Aorta (tissue), 5 donors: ENCODE results near the gene RRP1B. TPM values are rescaled to one million over a fixed set of nuclear protein-coding genes. Genes with fewer than 3 reads are reported as not detected.

Experiments
- ATAC-seq: fragments of 200-7000 bp; cut with Tn5 transposase; one replicate; pipeline ENCODE4 v1.9.1; 2022; ENCODE audit warnings: moderate library complexity; ENCODE audit not compliant: low FRiP score
- DNase-seq, 2 donors: peaks; one replicate each; pipeline ENCODE4 v3.0.0-alpha.2; 2020
- H3K27ac ChIP-seq, 2 donors: one replicate each; pipeline ENCODE4 v1.5.1; 2013; ENCODE audit warnings: low read length in 2 of 2, mild to moderate bottlenecking in 2 of 2, moderate library complexity in 2 of 2, control low read depth in 1 of 2, inconsistent platforms in 1 of 2, low read depth in 1 of 2
- H3K27me3 ChIP-seq, 2 donors: one replicate each; pipeline ENCODE4 v1.6.1; 2013; ENCODE audit warnings: control low read depth in 1 of 2, low read length in 1 of 2, mild to moderate bottlenecking in 1 of 2, moderate library complexity in 1 of 2; ENCODE audit not compliant: insufficient read depth in 2 of 2, control insufficient read depth in 1 of 2
- H3K36me3 ChIP-seq, 2 donors: one replicate each; pipeline ENCODE4 v1.6.1; 2013; ENCODE audit warnings: control low read depth in 1 of 2, low read length in 1 of 2, mild to moderate bottlenecking in 1 of 2; ENCODE audit not compliant: insufficient read depth in 2 of 2, control insufficient read depth in 1 of 2
- H3K4me1 ChIP-seq, 2 donors: one replicate each; pipeline ENCODE4 v1.6.1; 2013; ENCODE audit warnings: low read length in 2 of 2, control low read depth in 1 of 2, mild to moderate bottlenecking in 1 of 2, moderate library complexity in 1 of 2; ENCODE audit not compliant: insufficient read depth in 2 of 2, control insufficient read depth in 1 of 2
- H3K4me3 ChIP-seq, 2 donors: one replicate each; pipeline ENCODE4 v1.5.1; 2013; ENCODE audit warnings: low read length in 2 of 2, control low read depth in 1 of 2, mild to moderate bottlenecking in 1 of 2
- H3K9me3 ChIP-seq: one replicate; pipeline ENCODE4 v1.6.1; 2013; ENCODE audit warnings: mild to moderate bottlenecking, low read length; ENCODE audit not compliant: control insufficient read depth
- WGBS, 2 donors: extraction: QIAGEN DNeasy Blood & Tissue Kit; methylation state at CpG; one replicate each; pipeline ENCODE4 v1.1.7; 2013; 5-methylcytosine and 5-hydroxymethylcytosine counted together
- intact Hi-C, 2 donors: fragments of 100-400 bp; cut with DNase I; formaldehyde crosslinking; loops; one replicate each; pipeline versions ENCODE4 v1.14.2 to v1.15.0; 2022
- polyA plus RNA-seq, 2 donors: library from polyadenylated mRNA; stranded (reverse); fragments of 200-250 nt; gene quantifications; one replicate each; pipeline ENCODE4 v1.2.3, GENCODE V29; 2013
- total RNA-seq, 2 donors: library from RNA; stranded (reverse); fragmentation: NEBNext Ultra II Directional; extraction: Animal tissue kit (Norgen Biotek cat#: 25700); gene quantifications; one replicate each; pipeline ENCODE4 v1.2.1, GENCODE V29; 2021
- donor health status: healthy with polysubstance abuse.
- donor health status: Bipolar disorder and iron deficiency.
- donor health status: DM: no; HTN: no; CAD: no.
- donor health status: DM: no; HTN: no; CAD: no.
- donor health status: DM: yes; HTN: yes; CAD: no.

Gene RRP1B
- total and polyA plus RNA-seq, 4 donors, result 4.9 to 16.4 (median 10.9) TPM

GRCh38 chr21:43637530-43638158 is 21.7 kb upstream of the RRP1B start:
- Histone ChIP-seq H3K4me1 (no peaks in the 10 kb centered on the region), H3K9me3 (no peaks in the 10 kb centered on the region), H3K4me3 (no peak overlapping the region), H3K36me3 (no peaks in the 10 kb centered on the region), H3K27ac (no peak overlapping the region), H3K27me3 (no peaks in the 10 kb centered on the region)
- intact Hi-C loops, result no loop called here
- no peak for ATAC-seq
- whole genome bisulfite sequencing, 2 donors, result 89 to 91% methylated on average over 3 of the region's 3 CpGs
- DNase-seq, result no peak

- 78 to 81% methylated on average over 7 of the region's 7 CpGs for WGBS, 2 donors
- DNase-seq (no peak), ATAC-seq (no peak)
- Histone ChIP-seq H3K36me3 (no peaks in the 10 kb centered on the region), H3K4me3 (no peak overlapping the region), H3K27ac (no peak overlapping the region), H3K9me3 (no peaks in the 10 kb centered on the region), H3K4me1 (no peaks in the 10 kb centered on the region), H3K27me3 (no peaks in the 10 kb centered on the region)
- intact Hi-C loops, result no loop called here
Measured at GRCh38 chr21:43639470-43640353, 19.6 kb upstream of the RRP1B start.

GRCh38 chr21:43640400-43640799 is 19.0 kb upstream of the RRP1B start:
- DNase-seq (no peak), ATAC-seq (no peak)
- Histone ChIP-seq H3K4me3 (no peak overlapping the region), H3K27me3 (no peaks in the 10 kb centered on the region), H3K27ac (no peak overlapping the region), H3K9me3 (no peaks in the 10 kb centered on the region), H3K36me3 (no peaks in the 10 kb centered on the region), H3K4me1 (no peaks in the 10 kb centered on the region)
- intact Hi-C loops, result no loop called here
- WGBS, 2 donors, result 83 to 86% methylated on average over 3 of the region's 3 CpGs

GRCh38 chr21:43643193-43643592 is 16.2 kb upstream of the RRP1B start:
- Histone ChIP-seq H3K4me3 (no peak overlapping the region), H3K36me3 (no peaks in the 10 kb centered on the region), H3K9me3 (no peaks in the 10 kb centered on the region), H3K27me3 (no peaks in the 10 kb centered on the region), H3K4me1 (no peaks in the 10 kb centered on the region), H3K27ac (no peak overlapping the region)
- 92 to 95% methylated on average over 4 of the region's 4 CpGs for WGBS, 2 donors
- intact Hi-C loops, result no loop called here
- ATAC-seq (no peak), DNase-seq (no peak)

GRCh38 chr21:43644071-43644470 is 15.3 kb upstream of the RRP1B start:
- Histone ChIP-seq H3K36me3 (no peaks in the 10 kb centered on the region), H3K27me3 (no peaks in the 10 kb centered on the region), H3K27ac (no peak overlapping the region), H3K9me3 (no peaks in the 10 kb centered on the region), H3K4me3 (no peak overlapping the region), H3K4me1 (no peaks in the 10 kb centered on the region)
- WGBS, 2 donors, result 91 to 93% methylated on average over 4 of the region's 4 CpGs
- intact Hi-C loops, result no loop called here
- no peak for DNase-seq
- ATAC-seq, result no peak

GRCh38 chr21:43644609-43645008 is 14.8 kb upstream of the RRP1B start:
- 27 to 36% methylated on average over 6 of the region's 6 CpGs for WGBS, 2 donors
- no peaks in the 10 kb centered on the region for H3K9me3 ChIP-seq
- DNase-seq (peak in 1 of 2 donors; percentile 56), ATAC-seq (peak; percentile 37)
- no peak overlapping the region for H3K4me3 ChIP-seq
- intact Hi-C loops, result no loop called here
- no peaks in the 10 kb centered on the region for H3K36me3 ChIP-seq
- no peak overlapping the region for H3K27ac ChIP-seq
- H3K4me1 ChIP-seq, result no peaks in the 10 kb centered on the region
- H3K27me3 ChIP-seq, result no peaks in the 10 kb centered on the region

GRCh38 chr21:43645136-43645891 is 14.0 kb upstream of the RRP1B start:
- Histone ChIP-seq H3K4me1 (no peaks in the 10 kb centered on the region), H3K27me3 (no peaks in the 10 kb centered on the region), H3K27ac (no peak overlapping the region), H3K4me3 (no peak overlapping the region), H3K9me3 (no peaks in the 10 kb centered on the region), H3K36me3 (no peaks in the 10 kb centered on the region)
- intact Hi-C loops, result no loop called here
- peak; percentile 87 for ATAC-seq
- DNase-seq, result peak in 1 of 2 donors; percentile 70
- WGBS, 2 donors, result 34% methylated on average over 12 of the region's 12 CpGs

- intact Hi-C loops, result no loop called here
- ATAC-seq (no peak), DNase-seq (no peak)
- Histone ChIP-seq H3K27me3 (no peaks in the 10 kb centered on the region), H3K9me3 (no peaks in the 10 kb centered on the region), H3K4me3 (no peak overlapping the region), H3K4me1 (no peaks in the 10 kb centered on the region), H3K27ac (no peak overlapping the region), H3K36me3 (no peaks in the 10 kb centered on the region)
- 26 to 34% methylated on average over 4 of the region's 4 CpGs for WGBS, 2 donors
Measured at GRCh38 chr21:43645976-43646375, 13.4 kb upstream of the RRP1B start.
